ENCODE data around the gene ATXN1.

DNA sequence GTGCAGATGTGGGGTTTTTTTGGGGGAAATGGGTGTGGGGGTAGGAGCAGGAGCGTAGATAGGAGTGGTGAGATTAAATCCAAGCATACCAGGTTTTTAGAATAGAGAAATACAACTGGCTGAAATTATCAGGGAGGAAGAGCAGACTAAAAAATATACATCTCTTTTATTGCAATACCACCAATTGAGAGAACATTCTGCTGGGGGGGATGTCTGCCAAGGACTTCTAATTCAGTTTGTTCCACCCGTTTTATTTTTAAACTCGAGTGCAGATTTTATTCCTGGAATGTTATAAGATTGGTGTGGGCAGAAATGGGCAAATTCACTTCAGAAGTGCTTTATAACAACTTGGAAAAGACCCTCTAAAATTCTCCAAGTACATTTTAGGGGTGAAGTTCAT is 330.2 kb downstream of the ATXN1 start:
- TF ChIP-seq RAD21 (CRISPR knock-in tag; IDR thresholded peaks at IDR 0.05) = no peak
- no peak for TF ChIP-seq SPEN (CRISPR knock-in tag; IDR thresholded peaks at IDR 0.05; ENCODE audit: low read depth)
- no peak for TF ChIP-seq ZMYM4 (CRISPR knock-in tag; IDR thresholded peaks at IDR 0.05)
- TF ChIP-seq, protein P1, sequence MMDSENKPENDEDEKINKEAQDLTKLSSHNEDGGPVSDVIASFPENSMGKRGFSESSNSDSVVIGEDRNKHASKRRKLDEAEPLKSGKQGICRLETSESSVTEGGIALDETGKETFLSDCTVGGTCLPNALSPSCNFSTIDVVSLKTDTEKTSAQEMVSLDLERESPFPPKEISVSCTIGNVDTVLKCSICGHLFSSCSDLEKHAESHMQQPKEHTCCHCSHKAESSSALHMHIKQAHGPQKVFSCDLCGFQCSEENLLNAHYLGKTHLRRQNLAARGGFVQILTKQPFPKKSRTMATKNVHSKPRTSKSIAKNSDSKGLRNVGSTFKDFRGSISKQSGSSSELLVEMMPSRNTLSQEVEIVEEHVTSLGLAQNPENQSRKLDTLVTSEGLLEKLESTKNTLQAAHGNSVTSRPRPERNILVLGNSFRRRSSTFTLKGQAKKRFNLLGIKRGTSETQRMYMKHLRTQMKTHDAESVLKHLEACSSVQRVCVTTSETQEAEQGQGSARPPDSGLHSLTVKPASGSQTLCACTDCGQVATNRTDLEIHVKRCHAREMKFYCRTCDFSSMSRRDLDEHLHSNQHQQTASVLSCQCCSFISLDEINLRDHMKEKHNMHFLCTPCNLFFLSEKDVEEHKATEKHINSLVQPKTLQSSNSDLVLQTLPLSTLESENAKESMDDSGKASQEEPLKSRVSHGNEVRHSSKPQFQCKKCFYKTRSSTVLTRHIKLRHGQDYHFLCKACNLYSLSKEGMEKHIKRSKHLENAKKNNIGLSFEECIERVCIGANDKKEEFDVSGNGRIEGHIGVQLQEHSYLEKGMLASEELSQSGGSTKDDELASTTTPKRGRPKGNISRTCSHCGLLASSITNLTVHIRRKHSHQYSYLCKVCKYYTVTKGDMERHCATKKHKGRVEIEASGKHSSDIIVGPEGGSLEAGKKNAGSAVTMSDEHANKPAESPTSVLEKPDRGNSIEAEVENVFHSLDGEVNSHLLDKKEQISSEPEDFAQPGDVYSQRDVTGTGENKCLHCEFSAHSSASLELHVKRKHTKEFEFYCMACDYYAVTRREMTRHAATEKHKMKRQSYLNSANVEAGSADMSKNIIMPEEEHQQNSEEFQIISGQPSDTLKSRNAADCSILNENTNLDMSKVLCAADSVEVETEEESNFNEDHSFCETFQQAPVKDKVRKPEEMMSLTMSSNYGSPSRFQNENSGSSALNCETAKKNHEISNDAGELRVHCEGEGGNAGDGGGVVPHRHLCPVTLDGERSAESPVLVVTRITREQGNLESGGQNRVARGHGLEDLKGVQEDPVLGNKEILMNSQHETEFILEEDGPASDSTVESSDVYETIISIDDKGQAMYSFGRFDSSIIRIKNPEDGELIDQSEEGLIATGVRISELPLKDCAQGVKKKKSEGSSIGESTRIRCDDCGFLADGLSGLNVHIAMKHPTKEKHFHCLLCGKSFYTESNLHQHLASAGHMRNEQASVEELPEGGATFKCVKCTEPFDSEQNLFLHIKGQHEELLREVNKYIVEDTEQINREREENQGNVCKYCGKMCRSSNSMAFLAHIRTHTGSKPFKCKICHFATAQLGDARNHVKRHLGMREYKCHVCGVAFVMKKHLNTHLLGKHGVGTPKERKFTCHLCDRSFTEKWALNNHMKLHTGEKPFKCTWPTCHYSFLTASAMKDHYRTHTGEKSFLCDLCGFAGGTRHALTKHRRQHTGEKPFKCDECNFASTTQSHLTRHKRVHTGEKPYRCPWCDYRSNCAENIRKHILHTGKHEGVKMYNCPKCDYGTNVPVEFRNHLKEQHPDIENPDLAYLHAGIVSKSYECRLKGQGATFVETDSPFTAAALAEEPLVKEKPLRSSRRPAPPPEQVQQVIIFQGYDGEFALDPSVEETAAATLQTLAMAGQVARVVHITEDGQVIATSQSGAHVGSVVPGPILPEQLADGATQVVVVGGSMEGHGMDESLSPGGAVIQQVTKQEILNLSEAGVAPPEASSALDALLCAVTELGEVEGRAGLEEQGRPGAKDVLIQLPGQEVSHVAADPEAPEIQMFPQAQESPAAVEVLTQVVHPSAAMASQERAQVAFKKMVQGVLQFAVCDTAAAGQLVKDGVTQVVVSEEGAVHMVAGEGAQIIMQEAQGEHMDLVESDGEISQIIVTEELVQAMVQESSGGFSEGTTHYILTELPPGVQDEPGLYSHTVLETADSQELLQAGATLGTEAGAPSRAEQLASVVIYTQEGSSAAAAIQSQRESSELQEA (CRISPR knock-in tag; IDR thresholded peaks at IDR 0.05; ENCODE audit: not compliant biosample characterization) = no peak
- no peak for TF ChIP-seq ZNF510 (CRISPR knock-in tag; IDR thresholded peaks at IDR 0.05; ENCODE audit: low read depth)
- TF ChIP-seq, protein P2, sequence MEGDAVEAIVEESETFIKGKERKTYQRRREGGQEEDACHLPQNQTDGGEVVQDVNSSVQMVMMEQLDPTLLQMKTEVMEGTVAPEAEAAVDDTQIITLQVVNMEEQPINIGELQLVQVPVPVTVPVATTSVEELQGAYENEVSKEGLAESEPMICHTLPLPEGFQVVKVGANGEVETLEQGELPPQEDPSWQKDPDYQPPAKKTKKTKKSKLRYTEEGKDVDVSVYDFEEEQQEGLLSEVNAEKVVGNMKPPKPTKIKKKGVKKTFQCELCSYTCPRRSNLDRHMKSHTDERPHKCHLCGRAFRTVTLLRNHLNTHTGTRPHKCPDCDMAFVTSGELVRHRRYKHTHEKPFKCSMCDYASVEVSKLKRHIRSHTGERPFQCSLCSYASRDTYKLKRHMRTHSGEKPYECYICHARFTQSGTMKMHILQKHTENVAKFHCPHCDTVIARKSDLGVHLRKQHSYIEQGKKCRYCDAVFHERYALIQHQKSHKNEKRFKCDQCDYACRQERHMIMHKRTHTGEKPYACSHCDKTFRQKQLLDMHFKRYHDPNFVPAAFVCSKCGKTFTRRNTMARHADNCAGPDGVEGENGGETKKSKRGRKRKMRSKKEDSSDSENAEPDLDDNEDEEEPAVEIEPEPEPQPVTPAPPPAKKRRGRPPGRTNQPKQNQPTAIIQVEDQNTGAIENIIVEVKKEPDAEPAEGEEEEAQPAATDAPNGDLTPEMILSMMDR (CRISPR knock-in tag; IDR thresholded peaks at IDR 0.05) = no peak
- no peak for TF ChIP-seq NFATC3 (CRISPR knock-in tag; IDR thresholded peaks at IDR 0.05)
- no peak for TF ChIP-seq BORCS8-MEF2B (CRISPR knock-in tag; IDR thresholded peaks at IDR 0.05)
- no peak for TF ChIP-seq PTBP1 (IDR thresholded peaks at IDR 0.05; ENCODE audit: low read depth, low read length, poor library complexity, severe bottlenecking)
